Calu3 (cell line): Measurements from ENCODE around the gene NAT10. TPM values are rescaled to one million over a fixed set of nuclear protein-coding genes. Genes with fewer than 3 reads are reported as not detected.
A peak's percentile ranks its signal among the peaks of the same experiment; 100 is the strongest.

Experiments used
- BruUV-seq: library from RNA; stranded (reverse); fragments of 400-500 nt; replicated peaks from 2 replicates; lab custom pipeline; 2021; lab: Mats Ljungman, UMichigan
- CTCF ChIA-PET: fragments of 300-600 bp; sonication (Branson Sonifier 250); formaldehyde crosslinking; loops from one replicate; lab custom pipeline; 2022; ENCODE audit warnings: antibody characterized with exemption; lab: Charles Lee
- DNase-seq: peaks from one replicate; pipeline ENCODE4 v3.0.0; 2022
- H3K27ac Mint-ChIP-seq: one replicate; pipeline ENCODE4 v1.8.0; 2022; ENCODE audit warnings: mixed read lengths; ENCODE audit not compliant: unreplicated experiment
- H3K27me3 Mint-ChIP-seq: one replicate; pipeline ENCODE4 v1.8.0; 2022; ENCODE audit warnings: mixed read lengths; ENCODE audit not compliant: unreplicated experiment
- H3K36me3 Mint-ChIP-seq: one replicate; pipeline ENCODE4 v1.8.0; 2022; ENCODE audit warnings: mild to moderate bottlenecking, moderate library complexity, mixed read lengths; ENCODE audit not compliant: insufficient read depth, unreplicated experiment
- H3K4me1 Mint-ChIP-seq: one replicate; pipeline ENCODE4 v1.8.0; 2022; ENCODE audit warnings: mild to moderate bottlenecking, low read depth, mixed read lengths; ENCODE audit not compliant: unreplicated experiment
- H3K4me3 Mint-ChIP-seq: one replicate; pipeline ENCODE4 v1.8.0; 2022; ENCODE audit warnings: mild to moderate bottlenecking, low read depth, moderate library complexity, mixed read lengths; ENCODE audit not compliant: unreplicated experiment
- H3K9me3 Mint-ChIP-seq: one replicate; pipeline ENCODE4 v1.8.0; 2022; ENCODE audit warnings: low read depth, mixed read lengths; ENCODE audit not compliant: unreplicated experiment
- intact Hi-C: fragments of 100-400 bp; cut with micrococcal nuclease; formaldehyde crosslinking; loops from one replicate; pipeline ENCODE4 v1.10.0; 2022; ENCODE audit not compliant: unreplicated experiment
- total RNA-seq: library from RNA; stranded (reverse); gene quantifications from 2 replicates; pipeline ENCODE4 v1.2.3, GENCODE V29; 2022
- TF ChIP-seq, protein P1 (sequence below): fragments of 200-600 bp; IDR thresholded peaks from one replicate; pipeline ENCODE4 v1.8.0; 2022; ENCODE audit warnings: antibody characterized with exemption; ENCODE audit not compliant: unreplicated experiment

NAT10 gene
- total RNA-seq, 1 experiment from 2014 or later = 80.1 TPM

DNA sequence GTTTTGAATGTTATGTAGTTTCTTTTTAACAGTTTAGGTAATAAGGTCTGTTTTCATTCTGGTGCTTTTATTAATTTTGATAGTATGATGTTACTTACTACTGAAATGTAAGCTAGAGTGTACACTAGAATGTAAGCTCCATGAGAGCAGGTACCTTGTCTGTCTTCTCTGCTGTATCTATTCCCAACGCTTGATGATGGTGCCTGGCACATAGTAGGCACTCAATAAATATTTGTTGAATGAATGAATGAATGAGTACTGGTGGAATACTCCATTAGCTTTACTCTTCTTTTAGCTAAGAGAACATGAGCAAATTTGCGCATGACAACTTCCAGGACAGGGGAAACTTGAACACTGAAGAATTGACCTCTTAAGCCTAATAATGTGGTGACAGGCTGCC, 6.6 kb upstream of the NAT10 start:
- Mint-ChIP-seq H3K4me3 (no peak overlapping the region), H3K9me3 (no peaks in the 10 kb centered on the region), H3K27me3 (no peaks in the 10 kb centered on the region), H3K27ac (no peak overlapping the region), H3K36me3 (peaks cover 52% of the 10 kb centered on the region), H3K4me1 (no peaks in the 10 kb centered on the region)
- intact Hi-C loops = no loop called here
- CTCF ChIA-PET = interaction anchor here (0.5 kb wide), 1 partner anchor 23 kb away, joined by 4 read pairs; no protein-coding TSS in a partner anchor
- DNase-seq = no peak
- BruUV-seq = no TSS peak
- TF ChIP-seq, protein P1, sequence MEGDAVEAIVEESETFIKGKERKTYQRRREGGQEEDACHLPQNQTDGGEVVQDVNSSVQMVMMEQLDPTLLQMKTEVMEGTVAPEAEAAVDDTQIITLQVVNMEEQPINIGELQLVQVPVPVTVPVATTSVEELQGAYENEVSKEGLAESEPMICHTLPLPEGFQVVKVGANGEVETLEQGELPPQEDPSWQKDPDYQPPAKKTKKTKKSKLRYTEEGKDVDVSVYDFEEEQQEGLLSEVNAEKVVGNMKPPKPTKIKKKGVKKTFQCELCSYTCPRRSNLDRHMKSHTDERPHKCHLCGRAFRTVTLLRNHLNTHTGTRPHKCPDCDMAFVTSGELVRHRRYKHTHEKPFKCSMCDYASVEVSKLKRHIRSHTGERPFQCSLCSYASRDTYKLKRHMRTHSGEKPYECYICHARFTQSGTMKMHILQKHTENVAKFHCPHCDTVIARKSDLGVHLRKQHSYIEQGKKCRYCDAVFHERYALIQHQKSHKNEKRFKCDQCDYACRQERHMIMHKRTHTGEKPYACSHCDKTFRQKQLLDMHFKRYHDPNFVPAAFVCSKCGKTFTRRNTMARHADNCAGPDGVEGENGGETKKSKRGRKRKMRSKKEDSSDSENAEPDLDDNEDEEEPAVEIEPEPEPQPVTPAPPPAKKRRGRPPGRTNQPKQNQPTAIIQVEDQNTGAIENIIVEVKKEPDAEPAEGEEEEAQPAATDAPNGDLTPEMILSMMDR = no peak

- BruUV-seq = no TSS peak
- CTCF ChIA-PET = interaction anchor here (0.5 to 0.8 kb wide), 3 partner anchors 15 to 69 kb away, joined by 3 read pairs; no protein-coding TSS in a partner anchor
- DNase-seq = no peak
These were observed 750 bp upstream of the NAT10 start for GRCh38 chr11:34104680-34105078.

GRCh38 chr11:34105957-34106504, 602 bp downstream of the NAT10 start:
- Mint-ChIP-seq H3K4me1 (peaks cover 19% of the 10 kb centered on the region), H3K27ac (peak overlapping the region; percentile 73), H3K4me3 (peak overlapping the region; percentile 88), H3K36me3 (peaks cover 69% of the 10 kb centered on the region), H3K27me3 (no peaks in the 10 kb centered on the region), H3K9me3 (no peaks in the 10 kb centered on the region)
- TF ChIP-seq, protein P1 = no peak
- BruUV-seq = TSS peak; percentile 39
- no peak for DNase-seq
- intact Hi-C loops = loop anchor here (2.0 kb wide), 1 partner anchor 109 kb away; no protein-coding TSS in a partner anchor
- CTCF ChIA-PET = interaction anchor here (0.6 to 1.3 kb wide), 7 partner anchors 13 to 249 kb away, joined by 3 to 6 read pairs (median 3); no protein-coding TSS in a partner anchor

More at GRCh38 chr11:34104680-34105078, 750 bp upstream of the NAT10 start:
- Mint-ChIP-seq H3K4me1 (peaks cover 19% of the 10 kb centered on the region), H3K4me3 (peak overlapping the region; percentile 88), H3K9me3 (no peaks in the 10 kb centered on the region), H3K27me3 (no peaks in the 10 kb centered on the region), H3K36me3 (peaks cover 66% of the 10 kb centered on the region), H3K27ac (peak overlapping the region; percentile 73)
- TF ChIP-seq, protein P1 = no peak
- intact Hi-C loops = no loop called here

- TF ChIP-seq, protein P1 = no peak
- BruUV-seq = no TSS peak
- peaks cover 57% of the 10 kb centered on the region for H3K36me3 Mint-ChIP-seq
These were observed 6.4 kb downstream of the NAT10 start for GRCh38 chr11:34111722-34112270.

More at GRCh38 chr11:34111722-34112270, 6.4 kb downstream of the NAT10 start:
- Mint-ChIP-seq H3K4me1 (peaks cover 9% of the 10 kb centered on the region), H3K4me3 (no peak overlapping the region), H3K9me3 (no peaks in the 10 kb centered on the region), H3K27me3 (no peaks in the 10 kb centered on the region), H3K27ac (no peak overlapping the region)
- intact Hi-C loops = no loop called here
- CTCF ChIA-PET = no interaction called here
- DNase-seq = no peak
